ENCODE data around the gene FAM135A. TPM values are rescaled to one million over a fixed set of nuclear protein-coding genes. Genes with fewer than 3 reads are reported as not detected.

FAM135A gene
- total and polyA plus RNA-seq, 2 of the 8 experiments (the other 6 are each of a cell fraction or from before 2014, with no cell fraction given), result 17.4 to 35.7 TPM

- Histone ChIP-seq H2AFZ (ENCODE audit: low read length) (no peak overlapping the region), H3K27me3 (replicated peaks in 1 of 4; ENCODE audit: control insufficient read depth in 3 of 4, extremely low read depth in 1 of 4, insufficient read depth in 3 of 4, low read length in 3 of 4) (no peaks in the 10 kb centered on the region), H4K91ac (replicated peaks; ENCODE audit: insufficient read length, low read length) (no peak overlapping the region), H2BK120ac (replicated peaks; ENCODE audit: low read depth, low read length) (no peak overlapping the region), H3K14ac (ENCODE audit: insufficient read length) (no peak overlapping the region), H3K79me2 (ENCODE audit: control insufficient read depth in 1 of 2, insufficient read depth in 2 of 2, low read length in 2 of 2) (no peaks in the 10 kb centered on the region), H4K8ac (ENCODE audit: extremely low read depth, insufficient read depth, low read length) (no peak overlapping the region), H3K4me2 (ENCODE audit: insufficient read depth in 1 of 2, low read depth in 2 of 2, low read length in 2 of 2) (no peak overlapping the region), H3K23me2 (ENCODE audit: low read depth, low read length) (no peaks in the 10 kb centered on the region), H3K36me3 (ENCODE audit: control insufficient read depth in 2 of 4, insufficient read depth in 4 of 4, low read length in 3 of 4) (no peaks in the 10 kb centered on the region), H3K9me3 (ENCODE audit: insufficient read depth in 2 of 2, low read depth in 1 of 2, low read length in 1 of 2) (no peaks in the 10 kb centered on the region), H2BK12ac (ENCODE audit: low read depth, low read length) (no peak overlapping the region), H4K20me1 (replicated peaks in 1 of 2; ENCODE audit: control insufficient read depth in 1 of 2, insufficient read depth in 2 of 2, low read length in 2 of 2) (no peaks in the 10 kb centered on the region), H2BK15ac (ENCODE audit: low read length) (no peak overlapping the region), H3K9ac (replicated peaks in 1 of 4; ENCODE audit: extremely low read depth in 1 of 4, low read depth in 3 of 4, low read length in 3 of 4) (no peak overlapping the region), H3K79me1 (ENCODE audit: low read depth, low read length) (no peaks in the 10 kb centered on the region), H3K4me1 (replicated peaks in 1 of 4; ENCODE audit: control insufficient read depth in 3 of 4, insufficient read depth in 4 of 4, low read length in 3 of 4) (peaks cover 0 to 3% (median 0%) of the 10 kb centered on the region in 4 experiments; a peak in 2 of 7 replicates), H3K23ac (ENCODE audit: insufficient read length) (no peak overlapping the region), H2AK5ac (ENCODE audit: low read depth, low read length) (no peak overlapping the region), H3K18ac (ENCODE audit: extremely low read depth, low read length) (no peak overlapping the region), H3K4me3 (ENCODE audit: extremely low read depth in 1 of 4, insufficient read depth in 2 of 4, low read depth in 3 of 4, low read length in 4 of 4) (no peak overlapping the region), H3K4ac (replicated peaks; ENCODE audit: insufficient read length, low read depth, low read length) (no peak overlapping the region), H2BK5ac (ENCODE audit: low read depth, low read length) (no peak overlapping the region), H4K5ac (ENCODE audit: insufficient read length, low read depth, low read length) (no peak overlapping the region), H3K56ac (replicated peaks; ENCODE audit: insufficient read length, low read depth, low read length) (no peak overlapping the region), H2BK20ac (ENCODE audit: low read length) (no peak overlapping the region), H3K27ac (ENCODE audit: low read depth, low read length) (no peak overlapping the region)
- ChIA-PET CTCF (ENCODE audit: partially characterized antibody) (interaction anchor here (1.9 kb wide), 1 partner anchor 90 kb away, joined by 5 read pairs; no protein-coding TSS in a partner anchor), POLR2A (ENCODE audit: partially characterized antibody) (interaction anchor here (1.7 kb wide), 1 partner anchor 14 kb away, joined by 6 read pairs; the partner anchor contains the start of gene FAM135A)
- WGBS, 2 experiments (ENCODE audit: extremely low coverage in 1 of 2, insufficient coverage in 1 of 2, insufficient read length in 1 of 2, insufficient replicate concordance in 2 of 2, low coverage in 1 of 2, low lambda C conversion rate in 2 of 2, missing lambda C conversion rate in 1 of 2), result 91% methylated on average over 7 of the region's 7 CpGs; no CpG with 5 or more reads in 1 of the 2 experiments
- FAIRE-seq, result no peak
- no peak for TF ChIP-seq RXRA (IDR thresholded peaks at IDR 0.05; ENCODE audit: insufficient read depth, low read depth, low read length)
- TF ChIP-seq JUND (IDR thresholded peaks at IDR 0.05; ENCODE audit: low read length), result no peak
- TF ChIP-seq SAP30 (IDR thresholded peaks at IDR 0.05; ENCODE audit: insufficient read depth, insufficient replicate concordance, low read length), result no peak
- no peak for TF ChIP-seq POLR2AphosphoS5 (IDR thresholded peaks at IDR 0.05; ENCODE audit: low read depth, low read length)
- TF ChIP-seq BRCA1 (IDR thresholded peaks at IDR 0.05; ENCODE audit: low read depth, low read length), result no peak
- TF ChIP-seq RNF2 (IDR thresholded peaks at IDR 0.05; ENCODE audit: borderline replicate concordance, low read depth, low read length, missing control alignments, poor library complexity, severe bottlenecking), result no peak
- no peak for TF ChIP-seq RFX5 (IDR thresholded peaks at IDR 0.05; ENCODE audit: borderline replicate concordance, low read depth, low read length)
- TF ChIP-seq YY1 (IDR thresholded peaks at IDR 0.05; ENCODE audit: low read depth, low read length), result no peak
- no peak for TF ChIP-seq RAD21 (IDR thresholded peaks at IDR 0.05 in 1 of 2, conservative IDR thresholded peaks at IDR 0.05 in 1 of 2; ENCODE audit: low read depth in 2 of 2, low read length in 2 of 2)
- no peak for TF ChIP-seq MAFK (IDR thresholded peaks at IDR 0.05; ENCODE audit: low read depth, low read length)
- TF ChIP-seq SP1 (IDR thresholded peaks at IDR 0.05; ENCODE audit: low read depth, low read length), result no peak
- no peak for DNase-seq (ENCODE audit: low read depth in 1 of 2, low spot score in 2 of 2)
Measured at GRCh38 chr6:70398783-70399728, 14.3 kb upstream of the FAM135A start.

All from H1 (cell line).